Cardiac septum (tissue), 1 donor: ENCODE measurements around the gene TOR3A. TPM values are rescaled to one million over a fixed set of nuclear protein-coding genes. Genes with fewer than 3 reads are reported as not detected.
"Not testable (repeated sequence)": the region's sequence is repeated elsewhere in the genome, so short reads cannot be mapped to it uniquely, and the experiment has no call there.

Source experiments
- DNase-seq: peaks from one replicate; pipeline ENCODE4 v3.0.0-alpha.2; 2020; ENCODE audit warnings: low spot score
- intact Hi-C: fragments of 100-400 bp; cut with DNase I; formaldehyde crosslinking; loops from one replicate; pipeline ENCODE4 v1.14.0; 2022
- total RNA-seq: library from RNA; stranded (reverse); fragmentation: NEBNext Ultra II Directional; extraction: Animal tissue kit (Norgen Biotek cat#: 25700); gene quantifications from one replicate; pipeline ENCODE4 v1.2.1, GENCODE V29; 2021
- donor health status: DM: no; HTN: no; CAD: no.

Gene TOR3A
- total RNA-seq, 1 donor from 2014 or later, result 8.7 TPM

DNA sequence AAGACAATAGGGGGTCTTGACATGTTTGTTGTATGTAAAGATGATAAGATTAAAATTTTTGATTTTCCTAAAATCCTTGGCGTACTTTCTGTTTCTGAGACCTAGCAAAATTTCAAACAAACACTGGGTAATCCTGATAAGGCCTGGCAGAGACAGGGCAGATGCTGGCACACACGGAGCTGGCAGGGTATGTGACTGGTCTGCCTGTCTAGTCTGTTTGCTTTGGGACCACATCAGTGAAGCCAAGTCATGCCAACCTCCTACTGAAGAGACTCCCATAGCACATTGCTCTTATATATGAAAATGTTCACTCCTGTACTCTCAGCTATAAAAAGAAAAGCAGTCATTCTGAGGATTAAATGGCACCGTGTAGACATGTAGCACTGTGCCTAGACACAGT lies 14.1 kb downstream of the TOR3A start:
- DNase-seq, result no peak
- intact Hi-C loops, result no loop called here

DNA sequence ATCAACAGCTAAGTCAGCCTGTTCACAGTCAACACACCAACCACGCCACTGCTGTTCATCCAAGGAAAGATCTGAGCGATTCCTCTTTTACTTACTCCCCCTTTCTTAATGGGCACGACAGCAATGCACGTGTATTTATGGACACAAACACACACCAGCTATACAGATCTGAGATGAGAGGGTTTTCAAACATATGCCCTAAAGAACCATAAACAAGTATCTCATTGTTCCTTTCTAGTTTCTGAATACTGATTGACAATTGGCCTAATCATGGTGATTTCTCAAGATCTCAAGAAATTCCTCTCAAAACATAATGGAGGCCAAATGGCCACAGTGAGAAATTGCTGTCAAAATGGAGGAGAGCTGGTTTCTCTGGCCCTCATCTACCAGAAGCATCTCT lies 18.0 kb downstream of the TOR3A start:
- intact Hi-C loops, result no loop called here

GRCh38 chr1:179101566-179101965 lies 19.7 kb downstream of the TOR3A start:
- intact Hi-C loops, result no loop called here
- DNase-seq, result no peak

More for the DNA sequence above, 18.0 kb downstream of the TOR3A start:
- no peak for DNase-seq

DNA sequence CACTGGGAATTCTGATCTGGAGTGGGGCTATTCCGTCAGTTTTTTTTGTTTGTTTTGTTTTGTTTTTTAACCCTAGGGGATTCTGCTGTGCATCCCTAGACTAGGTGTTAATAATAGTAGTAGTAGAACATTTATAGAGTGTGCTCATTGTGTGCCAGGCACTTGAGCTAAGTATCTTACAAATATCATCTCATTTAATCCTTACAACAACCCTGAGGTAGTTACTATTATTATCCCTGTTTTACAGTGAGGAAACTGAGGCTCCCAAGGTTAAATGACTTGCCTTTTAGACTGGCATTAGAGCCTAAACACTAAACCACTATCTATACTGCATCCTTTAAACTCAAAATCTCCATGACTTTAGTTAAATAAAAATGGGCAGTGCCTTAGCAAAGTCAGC lies 22.1 kb downstream of the TOR3A start:
- intact Hi-C loops, result no loop called here
- DNase-seq, result no peak

DNA sequence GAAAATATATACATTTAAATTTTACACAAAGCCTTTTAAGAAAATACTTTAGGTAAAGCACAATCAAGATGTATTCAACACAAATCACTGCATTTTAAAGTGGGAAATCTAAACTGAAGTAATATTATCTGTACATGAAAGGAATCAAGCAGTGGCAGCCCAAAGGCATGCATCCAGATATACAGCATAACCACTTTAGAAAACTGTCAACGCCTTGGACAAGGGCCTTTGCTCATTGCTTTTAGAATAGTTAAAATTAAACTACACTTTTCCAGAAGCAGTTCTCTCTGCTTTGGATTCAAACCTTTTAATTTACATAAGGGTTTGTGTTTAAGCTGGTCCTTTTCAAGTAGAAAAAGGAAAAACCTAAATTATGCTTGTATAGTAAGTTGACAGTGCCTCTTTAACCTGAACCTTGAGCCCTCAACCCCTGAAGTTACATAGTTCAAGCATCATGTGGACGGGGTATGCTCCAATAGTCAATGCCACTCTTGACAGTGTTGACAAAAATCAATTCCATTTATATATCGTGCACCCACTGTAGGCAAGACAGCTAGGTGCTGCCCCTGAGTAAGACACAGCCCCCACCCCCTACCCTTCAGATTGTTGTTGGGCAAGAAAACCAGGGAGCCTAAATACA lies 22.9 kb downstream of the TOR3A start:
- no peak for DNase-seq
- intact Hi-C loops, result no loop called here

DNA sequence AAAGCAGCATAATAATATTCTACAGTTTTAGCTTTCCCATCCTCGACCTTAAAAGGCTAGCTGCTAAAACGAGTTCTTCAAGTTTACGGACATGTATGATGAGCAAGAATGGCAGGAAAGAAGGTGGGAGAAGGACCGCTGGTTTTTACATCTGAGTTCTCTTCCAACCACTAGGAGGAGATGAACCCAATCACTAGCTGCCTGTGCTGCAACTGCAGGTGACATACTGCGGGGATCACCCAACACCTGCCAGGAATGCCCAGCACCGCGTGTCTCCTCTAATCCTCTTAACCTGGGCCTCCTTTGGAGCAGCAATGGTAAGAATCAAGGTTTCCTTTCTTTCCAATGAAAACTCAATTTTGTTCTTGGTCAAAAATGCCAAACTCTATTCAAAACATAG lies 23.5 kb downstream of the TOR3A start:
- intact Hi-C loops, result no loop called here
- DNase-seq, result no peak

GRCh38 chr1:179107706-179108629 lies 26.1 kb downstream of the TOR3A start:
- intact Hi-C loops, result no loop called here
- no peak for DNase-seq

- intact Hi-C loops, result no loop called here
- DNase-seq, result no peak
Observed at GRCh38 chr1:179108644-179109043, 26.8 kb downstream of the TOR3A start.

DNA sequence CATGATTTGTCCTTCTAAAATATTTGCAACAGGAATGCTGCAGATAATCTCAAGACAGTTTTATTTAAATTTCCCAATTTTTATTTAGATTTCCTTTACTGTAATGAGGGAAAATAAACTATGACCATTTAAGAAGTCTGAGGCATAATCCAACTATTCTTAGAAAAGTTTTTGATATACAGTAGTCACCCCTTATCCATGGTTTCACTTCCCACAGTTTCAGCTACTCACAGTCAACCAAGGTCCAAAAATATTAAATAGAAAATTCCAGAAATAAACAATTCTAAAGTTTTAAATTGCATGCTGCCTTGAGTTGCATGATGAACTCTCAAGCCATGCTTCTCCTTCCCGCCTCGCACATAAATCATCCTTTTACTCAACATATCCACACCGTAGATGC lies 33.3 kb downstream of the TOR3A start:
- intact Hi-C loops, result no loop called here
- no peak for DNase-seq

- intact Hi-C loops, result no loop called here
- no peak for DNase-seq
Observed at GRCh38 chr1:179119513-179119912, 37.6 kb downstream of the TOR3A start.

GRCh38 chr1:179120736-179121135 lies 38.9 kb downstream of the TOR3A start:
- DNase-seq, result no peak
- intact Hi-C loops, result loop anchor here (1.0 to 2.0 kb wide), 2 partner anchors 42 to 74 kb away; no protein-coding TSS in a partner anchor

- DNase-seq, result no peak
- intact Hi-C loops, result loop anchor here (1.0 to 2.0 kb wide), 2 partner anchors 43 to 73 kb away; no protein-coding TSS in a partner anchor
Observed at GRCh38 chr1:179121159-179121938, 39.5 kb downstream of the TOR3A start.

DNA sequence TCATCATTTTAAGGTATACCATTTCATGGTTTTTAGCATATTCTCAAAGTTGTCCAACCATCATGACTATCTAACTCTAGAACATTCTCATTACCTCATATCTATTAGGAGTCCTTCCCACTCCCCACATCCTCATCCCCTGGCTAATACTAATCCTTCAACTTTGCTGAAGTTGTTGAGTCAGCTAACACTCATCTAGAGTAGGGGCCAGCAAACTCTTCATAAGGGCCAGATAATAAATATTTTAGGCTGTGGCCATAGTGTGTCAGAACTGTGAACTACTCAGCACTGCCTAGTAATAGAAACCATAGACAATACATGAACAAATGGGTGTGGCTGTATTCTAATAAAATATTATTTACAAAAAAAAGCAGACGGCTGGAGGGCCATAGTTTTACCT lies 43.0 kb downstream of the TOR3A start:
- DNase-seq, result no peak
- intact Hi-C loops, result no loop called here

GRCh38 chr1:179126338-179127060 lies 44.6 kb downstream of the TOR3A start:
- no peak for DNase-seq
- intact Hi-C loops, result no loop called here

GRCh38 chr1:179127163-179127895 lies 45.5 kb downstream of the TOR3A start:
- DNase-seq, result no peak
- intact Hi-C loops, result no loop called here

DNA sequence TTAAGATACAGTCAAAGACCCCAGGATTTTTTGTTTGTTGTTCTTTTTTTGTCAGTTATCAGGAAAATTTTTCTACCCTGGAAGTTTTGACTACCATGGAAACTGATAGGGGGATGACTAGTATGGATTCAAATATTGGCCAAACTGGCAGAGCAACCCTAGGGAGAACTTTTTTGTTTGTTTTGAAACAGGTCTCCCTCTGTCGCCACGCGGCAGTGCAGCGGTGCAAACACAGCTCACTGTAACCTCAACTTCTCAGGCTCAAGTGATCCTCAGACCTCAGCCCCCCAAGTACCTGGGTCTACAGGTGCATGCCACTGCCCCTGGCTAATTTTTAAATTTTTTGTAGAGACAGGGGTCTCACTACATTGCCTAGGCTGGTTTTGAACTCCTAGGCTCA lies 46.6 kb downstream of the TOR3A start:
- DNase-seq, result no peak
- intact Hi-C loops, result no loop called here

- intact Hi-C loops, result no loop called here
- no peak for DNase-seq
Observed at GRCh38 chr1:179129702-179130473, 48.0 kb downstream of the TOR3A start.

- intact Hi-C loops, DNase-seq: not testable (repeated sequence)
Observed at GRCh38 chr1:179135168-179135567, 53.3 kb downstream of the TOR3A start.
